B cell (primary cell): Measurements from ENCODE around the gene CNTNAP2.

Source experiments
- CTCF ChIP-seq: fragments of 200-600 bp; IDR thresholded peaks from one replicate; pipeline ENCODE4 v1.8.0; 2022; ENCODE audit warnings: antibody characterized with exemption, mild to moderate bottlenecking
- EZH2 ChIP-seq: IDR thresholded peaks from 2 replicates; pipeline ENCODE4 v1.6.1; 2012; ENCODE audit warnings: borderline replicate concordance, low read depth, mild to moderate bottlenecking, moderate library complexity, low read length; ENCODE audit not compliant: insufficient read depth, poor library complexity, severe bottlenecking

- TF ChIP-seq CTCF (no peak), EZH2 (no peak)
Measured at GRCh38 chr7:146665023-146665422, 548.4 kb downstream of the CNTNAP2 start.
